ENCODE data around the gene CCDC190. TPM values are rescaled to one million over a fixed set of nuclear protein-coding genes. Genes with fewer than 3 reads are reported as not detected.

The CCDC190 gene
- total RNA-seq, 4 donors from 2014 or later = 0.40 to 0.89 TPM; not detected in 2

DNA sequence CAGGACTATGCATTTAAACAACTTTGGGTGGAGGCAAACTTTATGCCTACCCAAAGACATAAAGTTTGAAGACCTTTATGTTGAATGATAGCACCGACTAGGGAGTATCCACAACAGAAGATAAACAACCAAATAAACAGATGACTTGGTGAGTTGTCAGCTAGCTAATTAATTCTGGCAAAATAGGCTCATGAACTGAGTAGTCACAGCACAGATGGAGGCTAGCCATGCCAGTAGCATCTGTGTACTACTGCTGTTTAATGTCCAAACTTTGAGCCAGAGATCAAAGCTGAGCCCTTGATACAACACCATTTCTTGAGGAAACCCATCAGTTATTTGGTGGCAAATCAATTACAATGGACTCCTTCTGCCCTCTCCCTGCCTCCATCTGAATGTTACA, 40.3 kb upstream of the CCDC190 start:
- Histone ChIP-seq H3K36me3 (no peaks in the 10 kb centered on the region), H3K9me3 (no peaks in the 10 kb centered on the region), H3K4me3 (replicated peaks in 1 of 3) (no peak overlapping the region), H3K27me3 (no peaks in the 10 kb centered on the region), H3K4me1 (no peaks in the 10 kb centered on the region), H3K27ac (no peak overlapping the region)
- WGBS, 2 donors = 82 to 92% methylated on average over 1 of the region's 1 CpG
- no peak for DNase-seq
- intact Hi-C loops (cut with DNase I) = no loop called here
- TF ChIP-seq, protein P1, sequence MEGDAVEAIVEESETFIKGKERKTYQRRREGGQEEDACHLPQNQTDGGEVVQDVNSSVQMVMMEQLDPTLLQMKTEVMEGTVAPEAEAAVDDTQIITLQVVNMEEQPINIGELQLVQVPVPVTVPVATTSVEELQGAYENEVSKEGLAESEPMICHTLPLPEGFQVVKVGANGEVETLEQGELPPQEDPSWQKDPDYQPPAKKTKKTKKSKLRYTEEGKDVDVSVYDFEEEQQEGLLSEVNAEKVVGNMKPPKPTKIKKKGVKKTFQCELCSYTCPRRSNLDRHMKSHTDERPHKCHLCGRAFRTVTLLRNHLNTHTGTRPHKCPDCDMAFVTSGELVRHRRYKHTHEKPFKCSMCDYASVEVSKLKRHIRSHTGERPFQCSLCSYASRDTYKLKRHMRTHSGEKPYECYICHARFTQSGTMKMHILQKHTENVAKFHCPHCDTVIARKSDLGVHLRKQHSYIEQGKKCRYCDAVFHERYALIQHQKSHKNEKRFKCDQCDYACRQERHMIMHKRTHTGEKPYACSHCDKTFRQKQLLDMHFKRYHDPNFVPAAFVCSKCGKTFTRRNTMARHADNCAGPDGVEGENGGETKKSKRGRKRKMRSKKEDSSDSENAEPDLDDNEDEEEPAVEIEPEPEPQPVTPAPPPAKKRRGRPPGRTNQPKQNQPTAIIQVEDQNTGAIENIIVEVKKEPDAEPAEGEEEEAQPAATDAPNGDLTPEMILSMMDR (IDR thresholded peaks at IDR 0.05) = no peak
- no peak for TF ChIP-seq POLR2A (IDR thresholded peaks at IDR 0.05)

- H3K27ac ChIP-seq = no peak overlapping the region
- no peaks in the 10 kb centered on the region for H3K9me3 ChIP-seq
- H3K4me3 ChIP-seq (replicated peaks in 1 of 3) = no peak overlapping the region
- 62 to 69% methylated on average over 5 of the region's 5 CpGs for WGBS, 2 donors
- TF ChIP-seq, protein P1 (IDR thresholded peaks at IDR 0.05) = no peak
- no peak for TF ChIP-seq POLR2A (IDR thresholded peaks at IDR 0.05)
- DNase-seq = no peak
- no peaks in the 10 kb centered on the region for H3K36me3 ChIP-seq
- intact Hi-C loops (cut with DNase I) = no loop called here
- no peaks in the 10 kb centered on the region for H3K4me1 ChIP-seq
- H3K27me3 ChIP-seq = no peaks in the 10 kb centered on the region
These were observed 38.6 kb upstream of the CCDC190 start for GRCh38 chr1:162899422-162900146.

- Histone ChIP-seq H3K36me3 (no peaks in the 10 kb centered on the region), H3K9me3 (no peaks in the 10 kb centered on the region), H3K4me1 (no peaks in the 10 kb centered on the region), H3K4me3 (replicated peaks in 1 of 3) (no peak overlapping the region), H3K27me3 (no peaks in the 10 kb centered on the region), H3K27ac (no peak overlapping the region)
- TF ChIP-seq, protein P1 (IDR thresholded peaks at IDR 0.05) = no peak
- TF ChIP-seq POLR2A (IDR thresholded peaks at IDR 0.05) = no peak
- intact Hi-C loops (cut with DNase I) = no loop called here
- no peak for DNase-seq
These were observed 32.6 kb upstream of the CCDC190 start for GRCh38 chr1:162893612-162893908.

- no peaks in the 10 kb centered on the region for H3K4me1 ChIP-seq
- no peaks in the 10 kb centered on the region for H3K9me3 ChIP-seq
- intact Hi-C loops (cut with DNase I) = no loop called here
- 67 to 69% methylated on average over 5 of the region's 5 CpGs for whole genome bisulfite sequencing, 2 donors
- no peak for DNase-seq
- no peaks in the 10 kb centered on the region for H3K36me3 ChIP-seq
- H3K4me3 ChIP-seq (replicated peaks in 1 of 3) = no peak overlapping the region
- no peak overlapping the region for H3K27ac ChIP-seq
- TF ChIP-seq, protein P1 (IDR thresholded peaks at IDR 0.05) = no peak
- TF ChIP-seq POLR2A (IDR thresholded peaks at IDR 0.05) = no peak
- no peaks in the 10 kb centered on the region for H3K27me3 ChIP-seq
These were observed 32.1 kb upstream of the CCDC190 start for GRCh38 chr1:162892906-162893611.

DNA sequence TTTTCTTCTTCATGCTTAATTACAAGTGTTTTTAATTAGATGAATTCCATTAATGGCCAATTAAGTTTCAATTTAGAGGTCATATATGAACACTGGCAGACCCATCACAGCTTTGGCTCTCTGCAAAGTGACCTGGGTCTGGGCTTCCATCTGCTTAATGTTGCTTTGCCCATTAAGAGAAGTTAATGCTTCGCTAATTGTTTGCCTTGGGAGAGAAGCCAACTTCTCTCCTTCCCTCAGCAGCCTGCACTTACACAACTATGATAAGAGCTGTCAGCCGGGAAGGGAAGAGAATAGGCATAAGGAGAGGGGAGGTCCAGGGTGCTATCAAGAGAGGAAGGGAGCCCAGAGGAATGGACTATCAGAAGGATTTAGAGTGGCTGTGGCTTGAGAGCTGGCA, 29.0 kb upstream of the CCDC190 start:
- H3K36me3 ChIP-seq = no peaks in the 10 kb centered on the region
- no peak overlapping the region for H3K27ac ChIP-seq
- TF ChIP-seq, protein P1 (IDR thresholded peaks at IDR 0.05) = no peak
- no peak for TF ChIP-seq POLR2A (IDR thresholded peaks at IDR 0.05)
- WGBS, 2 donors = 40 to 44% methylated on average over 2 of the region's 2 CpGs
- DNase-seq = no peak
- H3K27me3 ChIP-seq = no peaks in the 10 kb centered on the region
- no peaks in the 10 kb centered on the region for H3K4me1 ChIP-seq
- no peak overlapping the region for H3K4me3 ChIP-seq (replicated peaks in 1 of 3)
- intact Hi-C loops (cut with DNase I) = no loop called here
- H3K9me3 ChIP-seq = no peaks in the 10 kb centered on the region
